Astrocyte (in vitro differentiated cells and primary cell): ENCODE measurements around the gene PIK3CB. TPM values are rescaled to one million over a fixed set of nuclear protein-coding genes. Genes with fewer than 3 reads are reported as not detected.

Source experiments
- DNase-seq: peaks from one replicate; pipeline ENCODE4 v3.0.0-alpha.2; 2010; ENCODE audit warnings: low read depth
- FAIRE-seq: peaks from 2 replicates; lab custom pipeline; 2011; peaks lifted over from hg19 to GRCh38; lab: Jason Lieb, UNC
- H2AFZ ChIP-seq: 2 replicates; pipeline ENCODE4 v1.6.0; 2012; ENCODE audit warnings: low read depth, low read length, inconsistent platforms
- H3K27ac ChIP-seq: 2 replicates; pipeline ENCODE4 v1.5.1; 2011; ENCODE audit warnings: low read depth, low read length, inconsistent platforms
- H3K27me3 ChIP-seq: 2 replicates; pipeline ENCODE4 v1.6.0; 2011; ENCODE audit warnings: low read length, inconsistent platforms; ENCODE audit not compliant: insufficient read depth
- H3K36me3 ChIP-seq: 2 replicates; pipeline ENCODE4 v1.5.1; 2011; ENCODE audit warnings: low read length, inconsistent platforms; ENCODE audit not compliant: insufficient read depth
- H3K4me1 ChIP-seq: 2 replicates; pipeline ENCODE4 v1.5.1; 2011; ENCODE audit warnings: low read length, inconsistent platforms; ENCODE audit not compliant: insufficient read depth
- H3K4me2 ChIP-seq: 2 replicates; pipeline ENCODE4 v1.6.0; 2012; ENCODE audit warnings: low read length, inconsistent platforms
- H3K4me3 ChIP-seq: 2 replicates; pipeline ENCODE4 v1.5.1; 2011; ENCODE audit warnings: low read depth, mild to moderate bottlenecking, low read length, inconsistent platforms; ENCODE audit not compliant: insufficient read depth
- H3K79me2 ChIP-seq: 2 replicates; pipeline ENCODE4 v1.6.0; 2012; ENCODE audit warnings: mild to moderate bottlenecking, low read length, inconsistent platforms; ENCODE audit not compliant: insufficient read depth
- H3K9ac ChIP-seq: 2 replicates; pipeline ENCODE4 v1.6.0; 2012; ENCODE audit warnings: mild to moderate bottlenecking, low read length, inconsistent platforms
- H3K9me3 ChIP-seq: 2 replicates; pipeline ENCODE4 v1.5.1; 2012; ENCODE audit warnings: low read depth, mild to moderate bottlenecking, low read length, inconsistent platforms; ENCODE audit not compliant: insufficient read depth
- H4K20me1 ChIP-seq: 2 replicates; pipeline ENCODE4 v1.6.0; 2012; ENCODE audit warnings: low read length, inconsistent platforms; ENCODE audit not compliant: insufficient read depth
- H3K27ac Mint-ChIP-seq: one replicate; pipeline ENCODE4 v1.8.0; 2021; ENCODE audit warnings: mild to moderate bottlenecking, mixed read lengths; ENCODE audit not compliant: unreplicated experiment
- H3K27me3 Mint-ChIP-seq: one replicate; pipeline ENCODE4 v1.8.0; 2021; ENCODE audit warnings: low read depth, mixed read lengths; ENCODE audit not compliant: unreplicated experiment
- H3K36me3 Mint-ChIP-seq: one replicate; pipeline ENCODE4 v1.8.0; 2021; ENCODE audit warnings: low read depth, mixed read lengths; ENCODE audit not compliant: unreplicated experiment
- H3K4me1 Mint-ChIP-seq: one replicate; pipeline ENCODE4 v1.8.0; 2021; ENCODE audit warnings: low read depth, mixed read lengths; ENCODE audit not compliant: unreplicated experiment
- H3K4me3 Mint-ChIP-seq: one replicate; pipeline ENCODE4 v1.8.0; 2021; ENCODE audit warnings: mild to moderate bottlenecking, moderate library complexity, mixed read lengths; ENCODE audit not compliant: unreplicated experiment
- H3K9me3 Mint-ChIP-seq: one replicate; pipeline ENCODE4 v1.8.0; 2021; ENCODE audit warnings: mild to moderate bottlenecking, mixed read lengths; ENCODE audit not compliant: unreplicated experiment
- CTCF ChIP-seq: IDR thresholded peaks from 2 replicates; pipeline ENCODE4 v1.5.1; 2011; ENCODE audit warnings: low read depth, mild to moderate bottlenecking, inconsistent platforms, low read length, moderate library complexity; ENCODE audit not compliant: insufficient read depth
- EZH2 ChIP-seq: IDR thresholded peaks from 2 replicates; pipeline ENCODE4 v1.6.1; 2012; ENCODE audit warnings: mild to moderate bottlenecking, low read length, inconsistent platforms; ENCODE audit not compliant: insufficient read depth
- total RNA-seq: library from RNA; stranded (reverse); gene quantifications from 2 replicates; pipeline ENCODE4 v1.2.1, GENCODE V29; 2021

Gene PIK3CB
- total RNA-seq, 1 donor from 2014 or later = 24.8 TPM

GRCh38 chr3:138879541-138880380 is 45.0 kb upstream of the PIK3CB start:
- Histone ChIP-seq H3K36me3 (no peaks in the 10 kb centered on the region), H3K4me2 (no peak overlapping the region), H3K27me3 (no peaks in the 10 kb centered on the region), H2AFZ (no peak overlapping the region), H3K9ac (no peak overlapping the region), H4K20me1 (no peaks in the 10 kb centered on the region), H3K4me1 (no peaks in the 10 kb centered on the region), H3K79me2 (no peaks in the 10 kb centered on the region), H3K4me3 (no peak overlapping the region), H3K27ac (no peak overlapping the region), H3K9me3 (no peaks in the 10 kb centered on the region)
- TF ChIP-seq EZH2 (no peak), CTCF (no peak)
- no peak overlapping the region for H3K27ac Mint-ChIP-seq
- H3K4me1 Mint-ChIP-seq = no peaks in the 10 kb centered on the region
- peaks cover 6% of the 10 kb centered on the region for H3K9me3 Mint-ChIP-seq
- FAIRE-seq (no peak), DNase-seq (no peak)
- H3K4me3 Mint-ChIP-seq = no peak overlapping the region
- peaks cover 3% of the 10 kb centered on the region for H3K36me3 Mint-ChIP-seq
- no peaks in the 10 kb centered on the region for H3K27me3 Mint-ChIP-seq

DNA sequence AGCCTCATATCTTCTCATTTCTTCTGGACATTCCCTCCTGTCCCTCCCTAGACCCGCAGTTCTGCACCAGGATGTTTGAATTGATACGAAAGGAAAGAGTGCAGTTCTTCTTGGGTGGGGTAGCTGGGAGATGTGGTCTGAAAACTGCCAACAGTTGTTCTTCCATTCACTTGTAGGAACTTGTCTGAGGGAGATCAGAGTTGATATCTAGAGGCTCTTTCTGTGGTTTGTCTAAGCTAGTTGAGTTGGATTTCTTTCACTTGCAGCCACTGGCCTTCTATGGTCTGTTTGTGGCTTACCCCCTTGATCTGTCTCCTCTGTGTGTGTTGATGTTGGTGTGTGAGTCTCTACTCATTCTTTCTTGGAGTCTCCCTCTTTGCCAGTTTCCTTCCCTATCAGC is 42.5 kb upstream of the PIK3CB start:
- H3K27ac Mint-ChIP-seq = no peak overlapping the region
- H3K9me3 ChIP-seq = no peaks in the 10 kb centered on the region
- H3K4me1 ChIP-seq = no peaks in the 10 kb centered on the region
- H3K27me3 Mint-ChIP-seq = no peaks in the 10 kb centered on the region
- TF ChIP-seq EZH2 (no peak), CTCF (no peak)
- H3K4me3 ChIP-seq = no peak overlapping the region
- peaks cover 3% of the 10 kb centered on the region for H3K36me3 Mint-ChIP-seq
- H3K4me1 Mint-ChIP-seq = no peaks in the 10 kb centered on the region
- H3K4me3 Mint-ChIP-seq = no peak overlapping the region
- H3K9ac ChIP-seq = no peak overlapping the region
- no peaks in the 10 kb centered on the region for H3K36me3 ChIP-seq
- H3K27ac ChIP-seq = no peak overlapping the region
- no peaks in the 10 kb centered on the region for H3K79me2 ChIP-seq
- no peak overlapping the region for H3K4me2 ChIP-seq
- peaks cover 6% of the 10 kb centered on the region for H3K9me3 Mint-ChIP-seq
- H3K27me3 ChIP-seq = no peaks in the 10 kb centered on the region
- FAIRE-seq (no peak), DNase-seq (no peak)
- no peaks in the 10 kb centered on the region for H4K20me1 ChIP-seq
- H2AFZ ChIP-seq = no peak overlapping the region
